Effector memory CD8-positive, alpha-beta T cell (primary cell): ENCODE measurements around the gene UPF1.

Source experiments
- ATAC-seq: fragments of 150-1000 bp; cut with Tn5 transposase; replicated peaks from 2 replicates; pipeline ENCODE4 v1.10.0; 2021; ENCODE audit warnings: mild to moderate bottlenecking, moderate library complexity
- DNase-seq, 3 experiments: peaks; one replicate each; pipeline ENCODE4 v3.0.0; 2021
- H3K27ac Mint-ChIP-seq, 2 donors: one replicate each; pipeline ENCODE4 v1.8.0; 2022; ENCODE audit warnings: mild to moderate bottlenecking in 2 of 2, mixed read lengths in 2 of 2, moderate library complexity in 2 of 2
- H3K27me3 Mint-ChIP-seq, 2 donors: one replicate each; pipeline ENCODE4 v1.8.0; 2022; ENCODE audit warnings: mixed read lengths in 2 of 2
- H3K36me3 Mint-ChIP-seq: one replicate; pipeline ENCODE4 v1.8.0; 2022; ENCODE audit warnings: mild to moderate bottlenecking, moderate library complexity, mixed read lengths; ENCODE audit not compliant: insufficient read depth
- H3K4me1 Mint-ChIP-seq, 2 donors: one replicate each; pipeline ENCODE4 v1.8.0; 2022; ENCODE audit warnings: low read depth in 2 of 2, mixed read lengths in 2 of 2
- H3K4me3 Mint-ChIP-seq, 2 donors: one replicate each; pipeline ENCODE4 v1.8.0; 2022; ENCODE audit warnings: mild to moderate bottlenecking in 2 of 2, mixed read lengths in 2 of 2, moderate library complexity in 2 of 2
- H3K9me3 Mint-ChIP-seq, 2 donors: one replicate each; pipeline ENCODE4 v1.8.0; 2022; ENCODE audit warnings: mixed read lengths in 2 of 2
- total RNA-seq, 9 experiments: gene quantifications; one replicate each; lab custom pipeline; 2026; lab: John Stamatoyannopoulos, UW

UPF1 gene
- total RNA-seq = 164 to 323 (median 226) reads per million in 9 experiments

GRCh38 chr19:18831524-18832305 lies at the start of gene UPF1:
TSS of gene UPF1 (plus strand) at chr19:18831959. CDS start at chr19:18832210, 251 bp downstream.
- Mint-ChIP-seq H3K4me3 (peak within 1 kb of the TSS; percentile 87 to 94), H3K27ac (peak within 1 kb of the TSS; percentile 88 to 96), H3K36me3 (peaks cover 35% of the 10 kb centered on the region), H3K4me1 (peaks cover 39% of the 10 kb centered on the region in 2 donors), H3K27me3 (peaks cover 0 to 11% of the 10 kb centered on the region in 2 donors), H3K9me3 (no peaks in the 10 kb centered on the region)
- DNase-seq (peak; percentile 92 to 96 (median 96)), ATAC-seq (peak; percentile 86)

- Mint-ChIP-seq H3K4me1 (peaks cover 17 to 18% of the 10 kb centered on the region in 2 donors), H3K27me3 (peaks cover 24 to 39% of the 10 kb centered on the region in 2 donors), H3K4me3 (no peak overlapping the region), H3K36me3 (peaks cover 13% of the 10 kb centered on the region), H3K27ac (no peak overlapping the region), H3K9me3 (no peaks in the 10 kb centered on the region)
- DNase-seq (no peak), ATAC-seq (no peak)
These were observed 49.1 kb upstream of the UPF1 start for GRCh38 chr19:18782559-18783225.

GRCh38 chr19:18783958-18784785 lies 47.6 kb upstream of the UPF1 start:
- DNase-seq (no peak), ATAC-seq (no peak)
- Mint-ChIP-seq H3K27me3 (peaks cover 33 to 53% of the 10 kb centered on the region in 2 donors), H3K4me1 (peaks cover 21 to 26% of the 10 kb centered on the region in 2 donors), H3K27ac (no peak overlapping the region), H3K9me3 (no peaks in the 10 kb centered on the region), H3K36me3 (peaks cover 13% of the 10 kb centered on the region), H3K4me3 (peak overlapping the region in 1 of 2 donors; percentile 2)

- Mint-ChIP-seq H3K36me3 (peaks cover 13% of the 10 kb centered on the region), H3K27ac (no peak overlapping the region), H3K4me1 (peaks cover 27 to 30% of the 10 kb centered on the region in 2 donors), H3K4me3 (peak overlapping the region in 1 of 2 donors; percentile 2), H3K9me3 (no peaks in the 10 kb centered on the region), H3K27me3 (peaks cover 39 to 59% of the 10 kb centered on the region in 2 donors)
- no peak for ATAC-seq
- no peak for DNase-seq
These were observed 47.0 kb upstream of the UPF1 start for GRCh38 chr19:18784786-18785120.

GRCh38 chr19:18785179-18786124 lies 46.3 kb upstream of the UPF1 start:
- ATAC-seq (peak; percentile 71), DNase-seq (peak; percentile 29 to 40 (median 30))
- H3K9me3 Mint-ChIP-seq = no peaks in the 10 kb centered on the region
- peaks cover 31 to 35% of the 10 kb centered on the region in 2 donors for H3K4me1 Mint-ChIP-seq
- H3K36me3 Mint-ChIP-seq = peaks cover 13% of the 10 kb centered on the region
- H3K4me3 Mint-ChIP-seq = peak overlapping the region; percentile 60 to 69
- H3K27ac Mint-ChIP-seq = peak overlapping the region; percentile 26 to 68
- peaks cover 46 to 66% of the 10 kb centered on the region in 2 donors for H3K27me3 Mint-ChIP-seq

GRCh38 chr19:18788529-18789421 lies 43.0 kb upstream of the UPF1 start:
- Mint-ChIP-seq H3K4me1 (peaks cover 35 to 36% of the 10 kb centered on the region in 2 donors), H3K4me3 (peak overlapping the region; percentile 72 to 92), H3K9me3 (no peaks in the 10 kb centered on the region), H3K36me3 (peaks cover 13% of the 10 kb centered on the region), H3K27ac (no peak overlapping the region), H3K27me3 (peaks cover 68 to 99% of the 10 kb centered on the region in 2 donors)
- no peak for ATAC-seq
- no peak for DNase-seq

GRCh38 chr19:18789422-18789869 lies 42.3 kb upstream of the UPF1 start:
- DNase-seq (no peak), ATAC-seq (no peak)
- H3K4me3 Mint-ChIP-seq = peak overlapping the region; percentile 72 to 92
- peaks cover 70 to 100% of the 10 kb centered on the region in 2 donors for H3K27me3 Mint-ChIP-seq
- H3K36me3 Mint-ChIP-seq = peaks cover 13% of the 10 kb centered on the region
- peaks cover 33% of the 10 kb centered on the region in 2 donors for H3K4me1 Mint-ChIP-seq
- no peaks in the 10 kb centered on the region for H3K9me3 Mint-ChIP-seq
- H3K27ac Mint-ChIP-seq = no peak overlapping the region

- Mint-ChIP-seq H3K27me3 (peaks cover 71 to 100% of the 10 kb centered on the region in 2 donors), H3K27ac (no peak overlapping the region), H3K9me3 (no peaks in the 10 kb centered on the region), H3K4me3 (peak overlapping the region; percentile 72 to 92), H3K36me3 (peaks cover 13% of the 10 kb centered on the region), H3K4me1 (peaks cover 30 to 33% of the 10 kb centered on the region in 2 donors)
- DNase-seq (no peak), ATAC-seq (peak; percentile 28)
These were observed 41.7 kb upstream of the UPF1 start for GRCh38 chr19:18789883-18790565.

GRCh38 chr19:18790566-18791314 lies 41.0 kb upstream of the UPF1 start, which contains the start of gene COMP:
TSS of gene COMP (minus strand) at chr19:18791305. CDS start at chr19:18791269, 36 bp downstream.
- Mint-ChIP-seq H3K4me3 (peak within 1 kb of the TSS; percentile 72 to 92), H3K27ac (no peak within 1 kb of the TSS), H3K9me3 (no peaks in the 10 kb centered on the region), H3K36me3 (peaks cover 10% of the 10 kb centered on the region), H3K4me1 (peaks cover 26 to 29% of the 10 kb centered on the region in 2 donors), H3K27me3 (peaks cover 74 to 93% of the 10 kb centered on the region in 2 donors)
- DNase-seq = no peak
- ATAC-seq = no peak

GRCh38 chr19:18791315-18791678 lies 40.5 kb upstream of the UPF1 start:
- Mint-ChIP-seq H3K4me3 (peak overlapping the region in 1 of 2 donors; percentile 72), H3K27me3 (peaks cover 74 to 88% of the 10 kb centered on the region in 2 donors), H3K36me3 (peaks cover 7% of the 10 kb centered on the region), H3K27ac (no peak overlapping the region), H3K4me1 (peaks cover 22 to 24% of the 10 kb centered on the region in 2 donors), H3K9me3 (no peaks in the 10 kb centered on the region)
- DNase-seq (no peak), ATAC-seq (no peak)
